Calu3 (cell line): ENCODE results near the gene NR5A1. TPM values are rescaled to one million over a fixed set of nuclear protein-coding genes. Genes with fewer than 3 reads are reported as not detected.

Experiments used
- BruUV-seq: library from RNA; stranded (reverse); fragments of 400-500 nt; replicated peaks from 2 replicates; lab custom pipeline; 2021; lab: Mats Ljungman, UMichigan
- CTCF ChIA-PET: fragments of 300-600 bp; sonication (Branson Sonifier 250); formaldehyde crosslinking; loops from one replicate; lab custom pipeline; 2022; ENCODE audit warnings: antibody characterized with exemption; lab: Charles Lee
- DNase-seq: peaks from one replicate; pipeline ENCODE4 v3.0.0; 2022
- H3K27ac Mint-ChIP-seq: one replicate; pipeline ENCODE4 v1.8.0; 2022; ENCODE audit warnings: mixed read lengths; ENCODE audit not compliant: unreplicated experiment
- H3K27me3 Mint-ChIP-seq: one replicate; pipeline ENCODE4 v1.8.0; 2022; ENCODE audit warnings: mixed read lengths; ENCODE audit not compliant: unreplicated experiment
- H3K36me3 Mint-ChIP-seq: one replicate; pipeline ENCODE4 v1.8.0; 2022; ENCODE audit warnings: mild to moderate bottlenecking, moderate library complexity, mixed read lengths; ENCODE audit not compliant: insufficient read depth, unreplicated experiment
- H3K4me1 Mint-ChIP-seq: one replicate; pipeline ENCODE4 v1.8.0; 2022; ENCODE audit warnings: mild to moderate bottlenecking, low read depth, mixed read lengths; ENCODE audit not compliant: unreplicated experiment
- H3K4me3 Mint-ChIP-seq: one replicate; pipeline ENCODE4 v1.8.0; 2022; ENCODE audit warnings: mild to moderate bottlenecking, low read depth, moderate library complexity, mixed read lengths; ENCODE audit not compliant: unreplicated experiment
- H3K9me3 Mint-ChIP-seq: one replicate; pipeline ENCODE4 v1.8.0; 2022; ENCODE audit warnings: low read depth, mixed read lengths; ENCODE audit not compliant: unreplicated experiment
- intact Hi-C: fragments of 100-400 bp; cut with micrococcal nuclease; formaldehyde crosslinking; loops from one replicate; pipeline ENCODE4 v1.10.0; 2022; ENCODE audit not compliant: unreplicated experiment
- total RNA-seq: library from RNA; stranded (reverse); gene quantifications from 2 replicates; pipeline ENCODE4 v1.2.3, GENCODE V29; 2022
- TF ChIP-seq, protein P1 (sequence below): fragments of 200-600 bp; IDR thresholded peaks from one replicate; pipeline ENCODE4 v1.8.0; 2022; ENCODE audit warnings: antibody characterized with exemption; ENCODE audit not compliant: unreplicated experiment

The NR5A1 gene
- total RNA-seq, 1 experiment from 2014 or later = not detected

GRCh38 chr9:124457079-124457886, 49.9 kb downstream of the NR5A1 start:
- CTCF ChIA-PET = no interaction called here
- intact Hi-C loops = no loop called here
- no peak for DNase-seq
- TF ChIP-seq, protein P1, sequence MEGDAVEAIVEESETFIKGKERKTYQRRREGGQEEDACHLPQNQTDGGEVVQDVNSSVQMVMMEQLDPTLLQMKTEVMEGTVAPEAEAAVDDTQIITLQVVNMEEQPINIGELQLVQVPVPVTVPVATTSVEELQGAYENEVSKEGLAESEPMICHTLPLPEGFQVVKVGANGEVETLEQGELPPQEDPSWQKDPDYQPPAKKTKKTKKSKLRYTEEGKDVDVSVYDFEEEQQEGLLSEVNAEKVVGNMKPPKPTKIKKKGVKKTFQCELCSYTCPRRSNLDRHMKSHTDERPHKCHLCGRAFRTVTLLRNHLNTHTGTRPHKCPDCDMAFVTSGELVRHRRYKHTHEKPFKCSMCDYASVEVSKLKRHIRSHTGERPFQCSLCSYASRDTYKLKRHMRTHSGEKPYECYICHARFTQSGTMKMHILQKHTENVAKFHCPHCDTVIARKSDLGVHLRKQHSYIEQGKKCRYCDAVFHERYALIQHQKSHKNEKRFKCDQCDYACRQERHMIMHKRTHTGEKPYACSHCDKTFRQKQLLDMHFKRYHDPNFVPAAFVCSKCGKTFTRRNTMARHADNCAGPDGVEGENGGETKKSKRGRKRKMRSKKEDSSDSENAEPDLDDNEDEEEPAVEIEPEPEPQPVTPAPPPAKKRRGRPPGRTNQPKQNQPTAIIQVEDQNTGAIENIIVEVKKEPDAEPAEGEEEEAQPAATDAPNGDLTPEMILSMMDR = no peak
- no TSS peak for BruUV-seq
- Mint-ChIP-seq H3K4me3 (no peak overlapping the region), H3K27me3 (peaks cover 16% of the 10 kb centered on the region), H3K9me3 (no peaks in the 10 kb centered on the region), H3K27ac (no peak overlapping the region), H3K4me1 (no peaks in the 10 kb centered on the region), H3K36me3 (no peaks in the 10 kb centered on the region)

DNA sequence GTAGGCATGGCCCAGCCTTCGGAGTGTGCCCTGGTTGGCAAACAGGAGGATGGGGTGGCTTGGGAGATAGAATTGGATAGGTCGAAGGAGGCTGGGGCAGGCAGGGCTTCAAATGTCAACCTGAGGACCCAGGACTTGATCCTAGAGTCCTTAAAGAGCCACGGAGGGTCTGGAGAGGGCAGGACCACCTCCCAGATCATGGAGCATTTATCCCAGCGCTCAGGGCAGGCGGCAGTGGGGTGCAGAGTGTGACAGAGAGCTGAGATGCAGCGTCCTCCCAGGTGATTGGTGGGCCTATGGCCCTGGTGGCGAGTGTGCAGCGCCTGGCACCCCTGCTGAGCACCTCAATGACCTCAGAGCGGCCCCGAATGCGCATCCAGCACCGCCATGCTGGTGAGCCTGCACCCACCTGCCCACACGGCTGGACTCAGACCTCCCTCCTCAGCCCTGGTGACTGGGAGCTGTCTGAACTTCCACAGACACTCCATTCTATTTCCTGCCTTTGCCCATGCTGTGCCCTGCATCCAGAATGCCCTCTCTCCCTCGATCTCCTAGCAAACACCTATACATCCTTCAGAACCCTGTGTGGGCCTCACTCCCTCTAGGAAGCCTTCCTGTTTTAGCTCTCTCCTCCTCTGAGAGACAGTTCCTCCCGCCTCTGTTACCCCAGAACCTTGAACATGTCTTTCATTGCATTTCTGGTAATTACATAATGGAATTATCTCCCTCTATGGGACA, 50.7 kb downstream of the NR5A1 start:
- CTCF ChIA-PET = no interaction called here

GRCh38 chr9:124455820-124456219, 51.4 kb downstream of the NR5A1 start:
- Mint-ChIP-seq H3K4me1 (no peaks in the 10 kb centered on the region), H3K9me3 (no peaks in the 10 kb centered on the region), H3K27me3 (peaks cover 13% of the 10 kb centered on the region), H3K36me3 (no peaks in the 10 kb centered on the region), H3K4me3 (no peak overlapping the region), H3K27ac (no peak overlapping the region)
- TF ChIP-seq, protein P1 = no peak
- CTCF ChIA-PET = interaction anchor here (0.5 kb wide), 1 partner anchor 20 kb away, joined by 3 read pairs; no protein-coding TSS in a partner anchor
- no TSS peak for BruUV-seq
- DNase-seq = no peak
- intact Hi-C loops = no loop called here

More for the DNA sequence above, 50.7 kb downstream of the NR5A1 start:
- Mint-ChIP-seq H3K27me3 (peaks cover 13% of the 10 kb centered on the region), H3K27ac (no peak overlapping the region), H3K36me3 (no peaks in the 10 kb centered on the region), H3K9me3 (no peaks in the 10 kb centered on the region), H3K4me3 (no peak overlapping the region), H3K4me1 (no peaks in the 10 kb centered on the region)
- intact Hi-C loops = no loop called here
- TF ChIP-seq, protein P1 = no peak
- no peak for DNase-seq
- no TSS peak for BruUV-seq

DNA sequence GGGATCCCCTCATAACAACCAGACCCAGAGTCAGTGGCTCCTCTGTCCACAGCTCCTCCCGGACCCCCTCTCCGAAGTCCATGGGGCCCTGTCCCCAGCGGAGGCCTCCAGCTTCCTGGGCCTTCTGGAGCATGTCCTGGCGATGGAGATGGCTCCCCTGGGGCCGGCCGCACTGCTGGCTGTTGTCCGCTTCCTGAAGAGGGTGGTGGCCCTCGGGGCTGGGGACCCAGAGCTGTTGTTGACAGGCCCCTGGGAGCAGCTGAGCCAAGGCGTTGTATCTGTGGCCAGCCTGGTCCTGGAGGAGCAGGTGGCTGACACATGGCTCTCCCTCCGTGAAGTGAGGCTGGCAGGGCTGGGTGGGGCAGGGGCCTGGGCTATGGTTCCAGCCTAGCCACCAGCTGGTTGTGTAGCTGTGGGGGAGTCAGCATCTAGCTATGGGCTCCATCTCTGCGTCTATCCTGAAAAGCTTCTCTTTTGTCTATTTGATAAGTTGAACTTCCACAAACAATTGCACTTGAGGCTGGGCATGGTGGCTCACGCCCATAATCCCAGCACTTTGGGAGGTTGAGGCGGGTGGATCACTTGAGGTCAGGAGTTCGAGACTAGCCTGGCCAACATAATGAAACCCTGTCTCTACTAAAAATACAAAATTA, 52.3 kb downstream of the NR5A1 start:
- TF ChIP-seq, protein P1 = no peak
- no peak for DNase-seq
- H3K4me1 Mint-ChIP-seq = no peaks in the 10 kb centered on the region
- H3K9me3 Mint-ChIP-seq = no peaks in the 10 kb centered on the region
- H3K4me3 Mint-ChIP-seq = no peak overlapping the region
- BruUV-seq = no TSS peak
- H3K27ac Mint-ChIP-seq = no peak overlapping the region
- no peaks in the 10 kb centered on the region for H3K36me3 Mint-ChIP-seq
- CTCF ChIA-PET = no interaction called here
- intact Hi-C loops = no loop called here
- H3K27me3 Mint-ChIP-seq = peaks cover 13% of the 10 kb centered on the region
